ENCODE measurements around the gene APBA2. TPM values are rescaled to one million over a fixed set of nuclear protein-coding genes. Genes with fewer than 3 reads are reported as not detected.

Gene APBA2
- total RNA-seq, 5 donors from 2014 or later (not counting 1 experiment from before 2014, with no cell fraction given), result 78.9 to 118 (median 94.9) TPM

- Histone ChIP-seq H3K4me1 (ENCODE audit: control insufficient read depth in 1 of 2, extremely low read depth in 1 of 2, insufficient read depth in 2 of 2, low read length in 2 of 2) (no peaks in the 10 kb centered on the region), H3K4me3 (ENCODE audit: control insufficient read depth in 1 of 2, extremely low read depth in 1 of 2, low read length in 1 of 2) (no peak overlapping the region), H3K27me3 (replicated peaks in 1 of 2; ENCODE audit: control insufficient read depth in 2 of 2, extremely low read depth in 1 of 2, insufficient read depth in 2 of 2, low read length in 1 of 2) (peaks cover 0 to 10% of the 10 kb centered on the region in 2 experiments), H3K36me3 (ENCODE audit: control insufficient read depth in 2 of 2, extremely low read depth in 1 of 2, insufficient read depth in 1 of 2, low read length in 1 of 2) (no peaks in the 10 kb centered on the region), H3K27ac (ENCODE audit: low read length) (no peak overlapping the region), H3K9me3 (no peaks in the 10 kb centered on the region)
- DNase-seq (no peak), ATAC-seq (replicated peaks in 1 of 4) (no peak)
- Mint-ChIP-seq H3K27me3 (no peaks in the 10 kb centered on the region), H3K9me3 (no peaks in the 10 kb centered on the region), H3K36me3 (no peaks in the 10 kb centered on the region), H3K4me1 (no peaks in the 10 kb centered on the region), H3K4me3 (no peak overlapping the region), H3K27ac (no peak overlapping the region)
- ChIA-PET CTCF (interaction anchor here in 1 of 2 donors (0.6 kb wide), 1 partner anchor 273 kb away, joined by 10 read pairs; no protein-coding TSS in a partner anchor), POLR2A (no interaction called here)
- 69% methylated on average over 9 of the region's 9 CpGs for WGBS (ENCODE audit: insufficient coverage)
Observed at GRCh38 chr15:29121907-29122306, 236.1 kb downstream of the APBA2 start.

GRCh38 chr15:29122506-29122905 lies 236.7 kb downstream of the APBA2 start:
- Mint-ChIP-seq H3K4me3 (no peak overlapping the region), H3K9me3 (no peaks in the 10 kb centered on the region), H3K4me1 (no peaks in the 10 kb centered on the region), H3K27me3 (no peaks in the 10 kb centered on the region), H3K36me3 (no peaks in the 10 kb centered on the region), H3K27ac (no peak overlapping the region)
- POLR2A ChIA-PET, result no interaction called here
- Histone ChIP-seq H3K27ac (ENCODE audit: low read length) (no peak overlapping the region), H3K4me3 (ENCODE audit: control insufficient read depth in 1 of 2, extremely low read depth in 1 of 2, low read length in 1 of 2) (no peak overlapping the region), H3K36me3 (ENCODE audit: control insufficient read depth in 2 of 2, extremely low read depth in 1 of 2, insufficient read depth in 1 of 2, low read length in 1 of 2) (no peaks in the 10 kb centered on the region), H3K27me3 (replicated peaks in 1 of 2; ENCODE audit: control insufficient read depth in 2 of 2, extremely low read depth in 1 of 2, insufficient read depth in 2 of 2, low read length in 1 of 2) (peaks cover 0 to 14% of the 10 kb centered on the region in 2 experiments), H3K9me3 (no peaks in the 10 kb centered on the region), H3K4me1 (ENCODE audit: control insufficient read depth in 1 of 2, extremely low read depth in 1 of 2, insufficient read depth in 2 of 2, low read length in 2 of 2) (no peaks in the 10 kb centered on the region)
- 79% methylated on average over 12 of the region's 12 CpGs for WGBS (ENCODE audit: insufficient coverage)
- DNase-seq (no peak), ATAC-seq (replicated peaks in 1 of 4) (no peak)
- CTCF ChIA-PET, result no interaction called here

- 87% methylated on average over 16 of the region's 18 CpGs for WGBS (ENCODE audit: insufficient coverage)
- Histone ChIP-seq H3K9me3 (no peaks in the 10 kb centered on the region), H3K27ac (ENCODE audit: low read length) (no peak overlapping the region), H3K27me3 (replicated peaks in 1 of 2; ENCODE audit: control insufficient read depth in 2 of 2, extremely low read depth in 1 of 2, insufficient read depth in 2 of 2, low read length in 1 of 2) (peaks cover 0 to 14% of the 10 kb centered on the region in 2 experiments), H3K4me1 (ENCODE audit: control insufficient read depth in 1 of 2, extremely low read depth in 1 of 2, insufficient read depth in 2 of 2, low read length in 2 of 2) (no peaks in the 10 kb centered on the region), H3K36me3 (ENCODE audit: control insufficient read depth in 2 of 2, extremely low read depth in 1 of 2, insufficient read depth in 1 of 2, low read length in 1 of 2) (no peaks in the 10 kb centered on the region), H3K4me3 (ENCODE audit: control insufficient read depth in 1 of 2, extremely low read depth in 1 of 2, low read length in 1 of 2) (no peak overlapping the region)
- H3K36me3 Mint-ChIP-seq, result no peaks in the 10 kb centered on the region
- no peak overlapping the region for H3K27ac Mint-ChIP-seq
- no peaks in the 10 kb centered on the region for H3K9me3 Mint-ChIP-seq
- no peaks in the 10 kb centered on the region for H3K4me1 Mint-ChIP-seq
- no peak overlapping the region for H3K4me3 Mint-ChIP-seq
- POLR2A ChIA-PET, result no interaction called here
- H3K27me3 Mint-ChIP-seq, result no peaks in the 10 kb centered on the region
- ATAC-seq (replicated peaks in 1 of 4) (no peak), DNase-seq (no peak)
- CTCF ChIA-PET, result no interaction called here
Observed at GRCh38 chr15:29123171-29123570, 237.4 kb downstream of the APBA2 start.

- no peaks in the 10 kb centered on the region for H3K27me3 Mint-ChIP-seq
- no peak overlapping the region for H3K27ac Mint-ChIP-seq
- H3K9me3 Mint-ChIP-seq, result no peaks in the 10 kb centered on the region
- Histone ChIP-seq H3K4me1 (ENCODE audit: control insufficient read depth in 1 of 2, extremely low read depth in 1 of 2, insufficient read depth in 2 of 2, low read length in 2 of 2) (no peaks in the 10 kb centered on the region), H3K9me3 (no peaks in the 10 kb centered on the region), H3K36me3 (ENCODE audit: control insufficient read depth in 2 of 2, extremely low read depth in 1 of 2, insufficient read depth in 1 of 2, low read length in 1 of 2) (no peaks in the 10 kb centered on the region), H3K27me3 (replicated peaks in 1 of 2; ENCODE audit: control insufficient read depth in 2 of 2, extremely low read depth in 1 of 2, insufficient read depth in 2 of 2, low read length in 1 of 2) (peaks cover 0 to 14% of the 10 kb centered on the region in 2 experiments), H3K4me3 (ENCODE audit: control insufficient read depth in 1 of 2, extremely low read depth in 1 of 2, low read length in 1 of 2) (no peak overlapping the region), H3K27ac (ENCODE audit: low read length) (no peak overlapping the region)
- 79% methylated on average over 6 of the region's 9 CpGs for WGBS (ENCODE audit: insufficient coverage)
- H3K4me1 Mint-ChIP-seq, result no peaks in the 10 kb centered on the region
- H3K36me3 Mint-ChIP-seq, result no peaks in the 10 kb centered on the region
- POLR2A ChIA-PET, result no interaction called here
- no peak for DNase-seq
- CTCF ChIA-PET, result no interaction called here
- H3K4me3 Mint-ChIP-seq, result no peak overlapping the region
- ATAC-seq (replicated peaks in 1 of 4), result no peak
Observed at GRCh38 chr15:29123991-29124390, 238.2 kb downstream of the APBA2 start.

- DNase-seq (no peak), ATAC-seq (replicated peaks in 1 of 4) (no peak)
- no peaks in the 10 kb centered on the region for H3K27me3 Mint-ChIP-seq
- H3K27ac Mint-ChIP-seq, result no peak overlapping the region
- no peaks in the 10 kb centered on the region for H3K9me3 Mint-ChIP-seq
- CTCF ChIA-PET, result no interaction called here
- peaks cover 0 to 14% of the 10 kb centered on the region in 2 experiments for H3K27me3 ChIP-seq (replicated peaks in 1 of 2; ENCODE audit: control insufficient read depth in 2 of 2, extremely low read depth in 1 of 2, insufficient read depth in 2 of 2, low read length in 1 of 2)
- H3K9me3 ChIP-seq, result no peaks in the 10 kb centered on the region
- H3K4me1 ChIP-seq (ENCODE audit: control insufficient read depth in 1 of 2, extremely low read depth in 1 of 2, insufficient read depth in 2 of 2, low read length in 2 of 2), result no peaks in the 10 kb centered on the region
- no peak overlapping the region for H3K4me3 ChIP-seq (ENCODE audit: control insufficient read depth in 1 of 2, extremely low read depth in 1 of 2, low read length in 1 of 2)
- H3K4me3 Mint-ChIP-seq, result no peak overlapping the region
- H3K27ac ChIP-seq (ENCODE audit: low read length), result no peak overlapping the region
- no peaks in the 10 kb centered on the region for H3K4me1 Mint-ChIP-seq
- H3K36me3 Mint-ChIP-seq, result no peaks in the 10 kb centered on the region
- no peaks in the 10 kb centered on the region for H3K36me3 ChIP-seq (ENCODE audit: control insufficient read depth in 2 of 2, extremely low read depth in 1 of 2, insufficient read depth in 1 of 2, low read length in 1 of 2)
- POLR2A ChIA-PET, result no interaction called here
- WGBS (ENCODE audit: insufficient coverage), result 95% methylated on average over 11 of the region's 22 CpGs
Observed at GRCh38 chr15:29124581-29125381, 239.0 kb downstream of the APBA2 start.

- ChIA-PET POLR2A (no interaction called here), CTCF (interaction anchor here in 1 of 2 donors (0.9 kb wide), 1 partner anchor 20 kb away, joined by 3 read pairs; no protein-coding TSS in a partner anchor)
- no peak overlapping the region for H3K27ac ChIP-seq (ENCODE audit: low read length)
- H3K9me3 Mint-ChIP-seq, result no peaks in the 10 kb centered on the region
- H3K36me3 ChIP-seq (ENCODE audit: control insufficient read depth in 2 of 2, extremely low read depth in 1 of 2, insufficient read depth in 1 of 2, low read length in 1 of 2), result no peaks in the 10 kb centered on the region
- no peak overlapping the region for H3K27ac Mint-ChIP-seq
- no peaks in the 10 kb centered on the region for H3K4me1 ChIP-seq (ENCODE audit: control insufficient read depth in 1 of 2, extremely low read depth in 1 of 2, insufficient read depth in 2 of 2, low read length in 2 of 2)
- H3K4me1 Mint-ChIP-seq, result no peaks in the 10 kb centered on the region
- H3K27me3 ChIP-seq (replicated peaks in 1 of 2; ENCODE audit: control insufficient read depth in 2 of 2, extremely low read depth in 1 of 2, insufficient read depth in 2 of 2, low read length in 1 of 2), result peaks cover 0 to 14% of the 10 kb centered on the region in 2 experiments
- no peak overlapping the region for H3K4me3 Mint-ChIP-seq
- no peaks in the 10 kb centered on the region for H3K36me3 Mint-ChIP-seq
- WGBS (ENCODE audit: insufficient coverage), result 80% methylated on average over 17 of the region's 19 CpGs
- DNase-seq (no peak), ATAC-seq (replicated peaks in 1 of 4) (no peak)
- no peaks in the 10 kb centered on the region for H3K27me3 Mint-ChIP-seq
- no peaks in the 10 kb centered on the region for H3K9me3 ChIP-seq
- H3K4me3 ChIP-seq (ENCODE audit: control insufficient read depth in 1 of 2, extremely low read depth in 1 of 2, low read length in 1 of 2), result no peak overlapping the region
Observed at GRCh38 chr15:29125382-29126207, 239.8 kb downstream of the APBA2 start.
